Astrocyte (in vitro differentiated cells and primary cell): ENCODE results near the gene TSPEAR. TPM values are rescaled to one million over a fixed set of nuclear protein-coding genes. Genes with fewer than 3 reads are reported as not detected.
"Not testable (repeated sequence)": the region's sequence is repeated elsewhere in the genome, so short reads cannot be mapped to it uniquely, and the experiment has no call there.

Experiments
- DNase-seq: peaks from one replicate; pipeline ENCODE4 v3.0.0-alpha.2; 2010; ENCODE audit warnings: low read depth
- FAIRE-seq: peaks from 2 replicates; lab custom pipeline; 2011; peaks lifted over from hg19 to GRCh38; lab: Jason Lieb, UNC
- H2AFZ ChIP-seq: 2 replicates; pipeline ENCODE4 v1.6.0; 2012; ENCODE audit warnings: low read depth, low read length, inconsistent platforms
- H3K27ac ChIP-seq: 2 replicates; pipeline ENCODE4 v1.5.1; 2011; ENCODE audit warnings: low read depth, low read length, inconsistent platforms
- H3K27me3 ChIP-seq: 2 replicates; pipeline ENCODE4 v1.6.0; 2011; ENCODE audit warnings: low read length, inconsistent platforms; ENCODE audit not compliant: insufficient read depth
- H3K36me3 ChIP-seq: 2 replicates; pipeline ENCODE4 v1.5.1; 2011; ENCODE audit warnings: low read length, inconsistent platforms; ENCODE audit not compliant: insufficient read depth
- H3K4me1 ChIP-seq: 2 replicates; pipeline ENCODE4 v1.5.1; 2011; ENCODE audit warnings: low read length, inconsistent platforms; ENCODE audit not compliant: insufficient read depth
- H3K4me2 ChIP-seq: 2 replicates; pipeline ENCODE4 v1.6.0; 2012; ENCODE audit warnings: low read length, inconsistent platforms
- H3K4me3 ChIP-seq: 2 replicates; pipeline ENCODE4 v1.5.1; 2011; ENCODE audit warnings: low read depth, mild to moderate bottlenecking, low read length, inconsistent platforms; ENCODE audit not compliant: insufficient read depth
- H3K79me2 ChIP-seq: 2 replicates; pipeline ENCODE4 v1.6.0; 2012; ENCODE audit warnings: mild to moderate bottlenecking, low read length, inconsistent platforms; ENCODE audit not compliant: insufficient read depth
- H3K9ac ChIP-seq: 2 replicates; pipeline ENCODE4 v1.6.0; 2012; ENCODE audit warnings: mild to moderate bottlenecking, low read length, inconsistent platforms
- H3K9me3 ChIP-seq: 2 replicates; pipeline ENCODE4 v1.5.1; 2012; ENCODE audit warnings: low read depth, mild to moderate bottlenecking, low read length, inconsistent platforms; ENCODE audit not compliant: insufficient read depth
- H4K20me1 ChIP-seq: 2 replicates; pipeline ENCODE4 v1.6.0; 2012; ENCODE audit warnings: low read length, inconsistent platforms; ENCODE audit not compliant: insufficient read depth
- H3K27ac Mint-ChIP-seq: one replicate; pipeline ENCODE4 v1.8.0; 2021; ENCODE audit warnings: mild to moderate bottlenecking, mixed read lengths; ENCODE audit not compliant: unreplicated experiment
- H3K27me3 Mint-ChIP-seq: one replicate; pipeline ENCODE4 v1.8.0; 2021; ENCODE audit warnings: low read depth, mixed read lengths; ENCODE audit not compliant: unreplicated experiment
- H3K36me3 Mint-ChIP-seq: one replicate; pipeline ENCODE4 v1.8.0; 2021; ENCODE audit warnings: low read depth, mixed read lengths; ENCODE audit not compliant: unreplicated experiment
- H3K4me1 Mint-ChIP-seq: one replicate; pipeline ENCODE4 v1.8.0; 2021; ENCODE audit warnings: low read depth, mixed read lengths; ENCODE audit not compliant: unreplicated experiment
- H3K4me3 Mint-ChIP-seq: one replicate; pipeline ENCODE4 v1.8.0; 2021; ENCODE audit warnings: mild to moderate bottlenecking, moderate library complexity, mixed read lengths; ENCODE audit not compliant: unreplicated experiment
- H3K9me3 Mint-ChIP-seq: one replicate; pipeline ENCODE4 v1.8.0; 2021; ENCODE audit warnings: mild to moderate bottlenecking, mixed read lengths; ENCODE audit not compliant: unreplicated experiment
- CTCF ChIP-seq: IDR thresholded peaks from 2 replicates; pipeline ENCODE4 v1.5.1; 2011; ENCODE audit warnings: low read depth, mild to moderate bottlenecking, inconsistent platforms, low read length, moderate library complexity; ENCODE audit not compliant: insufficient read depth
- EZH2 ChIP-seq: IDR thresholded peaks from 2 replicates; pipeline ENCODE4 v1.6.1; 2012; ENCODE audit warnings: mild to moderate bottlenecking, low read length, inconsistent platforms; ENCODE audit not compliant: insufficient read depth
- total RNA-seq: library from RNA; stranded (reverse); gene quantifications from 2 replicates; pipeline ENCODE4 v1.2.1, GENCODE V29; 2021

TSPEAR gene
- total RNA-seq, 1 donor from 2014 or later = not detected

GRCh38 chr21:44649521-44650100 lies 61.8 kb downstream of the TSPEAR start:
- Histone ChIP-seq H3K4me2 (no peak overlapping the region), H3K79me2 (no peaks in the 10 kb centered on the region), H2AFZ (no peak overlapping the region), H3K27me3 (no peaks in the 10 kb centered on the region), H3K4me1 (no peaks in the 10 kb centered on the region), H3K36me3 (no peaks in the 10 kb centered on the region), H3K9ac (no peak overlapping the region), H3K4me3 (no peak overlapping the region), H3K27ac (no peak overlapping the region), H4K20me1 (no peaks in the 10 kb centered on the region), H3K9me3 (peaks cover 6% of the 10 kb centered on the region)
- Mint-ChIP-seq H3K4me3 (no peak overlapping the region), H3K27ac (no peak overlapping the region), H3K4me1 (no peaks in the 10 kb centered on the region), H3K36me3 (no peaks in the 10 kb centered on the region), H3K9me3 (peaks cover 16% of the 10 kb centered on the region), H3K27me3 (peaks cover 32% of the 10 kb centered on the region)
- DNase-seq (no peak), FAIRE-seq (no peak)
- no peak for TF ChIP-seq CTCF
- no peak for TF ChIP-seq EZH2

GRCh38 chr21:44648557-44649311 lies 62.6 kb downstream of the TSPEAR start:
- H3K27ac ChIP-seq = no peak overlapping the region
- H3K9me3 Mint-ChIP-seq = peaks cover 25% of the 10 kb centered on the region
- no peaks in the 10 kb centered on the region for H4K20me1 ChIP-seq
- peaks cover 31% of the 10 kb centered on the region for H3K27me3 Mint-ChIP-seq
- no peak overlapping the region for H3K9ac ChIP-seq
- H3K27ac Mint-ChIP-seq = no peak overlapping the region
- no peak overlapping the region for H3K4me3 ChIP-seq
- no peak for DNase-seq
- H3K4me2 ChIP-seq = no peak overlapping the region
- H3K79me2 ChIP-seq = no peaks in the 10 kb centered on the region
- H3K36me3 Mint-ChIP-seq = no peaks in the 10 kb centered on the region
- no peaks in the 10 kb centered on the region for H3K4me1 Mint-ChIP-seq
- FAIRE-seq = no peak
- H3K4me1 ChIP-seq = no peaks in the 10 kb centered on the region
- TF ChIP-seq CTCF = no peak
- TF ChIP-seq EZH2 = no peak
- H2AFZ ChIP-seq = no peak overlapping the region
- no peaks in the 10 kb centered on the region for H3K36me3 ChIP-seq
- H3K27me3 ChIP-seq = no peaks in the 10 kb centered on the region
- H3K4me3 Mint-ChIP-seq = no peak overlapping the region
- H3K9me3 ChIP-seq = peaks cover 6% of the 10 kb centered on the region

GRCh38 chr21:44647222-44647552 lies 64.2 kb downstream of the TSPEAR start:
- H3K4me3 ChIP-seq = no peak overlapping the region
- no peak overlapping the region for H3K9ac ChIP-seq
- DNase-seq (no peak), FAIRE-seq (no peak)
- Mint-ChIP-seq H3K9me3 (peaks cover 23% of the 10 kb centered on the region), H3K27me3 (peaks cover 31% of the 10 kb centered on the region), H3K4me1 (no peaks in the 10 kb centered on the region), H3K27ac (no peak overlapping the region), H3K4me3 (no peak overlapping the region), H3K36me3 (no peaks in the 10 kb centered on the region)
- no peak overlapping the region for H3K4me2 ChIP-seq
- no peaks in the 10 kb centered on the region for H4K20me1 ChIP-seq
- no peaks in the 10 kb centered on the region for H3K4me1 ChIP-seq
- no peaks in the 10 kb centered on the region for H3K27me3 ChIP-seq
- no peaks in the 10 kb centered on the region for H3K36me3 ChIP-seq
- no peak overlapping the region for H2AFZ ChIP-seq
- no peaks in the 10 kb centered on the region for H3K79me2 ChIP-seq
- no peak overlapping the region for H3K27ac ChIP-seq
- peaks cover 6% of the 10 kb centered on the region for H3K9me3 ChIP-seq
- TF ChIP-seq CTCF (no peak), EZH2 (no peak)

- not testable (repeated sequence) for DNase-seq, H4K20me1 ChIP-seq, H3K27ac ChIP-seq, H3K27ac Mint-ChIP-seq, H3K27me3 ChIP-seq, H3K4me1 ChIP-seq, H3K4me3 Mint-ChIP-seq, H3K4me3 ChIP-seq, H3K9me3 ChIP-seq, H3K9ac ChIP-seq, H3K36me3 Mint-ChIP-seq, H3K36me3 ChIP-seq, H3K4me2 ChIP-seq, H3K79me2 ChIP-seq, H2AFZ ChIP-seq, FAIRE-seq, H3K4me1 Mint-ChIP-seq
- peaks cover 23% of the 10 kb centered on the region for H3K9me3 Mint-ChIP-seq
- H3K27me3 Mint-ChIP-seq = peaks cover 31% of the 10 kb centered on the region
Observed at GRCh38 chr21:44646366-44647221, 64.8 kb downstream of the TSPEAR start, which contains the start of gene KRTAP10-11. TSS of gene KRTAP10-11 (plus strand) at chr21:44646414. CDS start at chr21:44646459, 45 bp downstream.
